Upper lobe of left lung (tissue), 6 donors: ENCODE data around the gene CAPN2. TPM values are rescaled to one million over a fixed set of nuclear protein-coding genes. Genes with fewer than 3 reads are reported as not detected.
A peak's percentile ranks its signal among the peaks of the same experiment; 100 is the strongest.

Experiments used
- ATAC-seq, 2 donors: fragments of 200-7000 bp; cut with Tn5 transposase; one replicate each; pipeline ENCODE4 v1.9.1; 2022; ENCODE audit warnings: mild to moderate bottlenecking in 2 of 2, moderate library complexity in 2 of 2; ENCODE audit not compliant: low FRiP score in 2 of 2
- DNase-seq, 2 donors: peaks; one replicate each; pipeline ENCODE4 v3.0.0-alpha.2; 2019 to 2020
- H3K27ac ChIP-seq, 4 donors: fragments of 200-600 bp; sonication (generic); one replicate each; pipeline ENCODE4 v1.5.1; 2016 to 2019
- H3K27me3 ChIP-seq, 4 donors: fragments of 200-600 bp; sonication (generic); one replicate each; pipeline ENCODE4 v1.5.1; 2017 to 2019
- H3K36me3 ChIP-seq, 4 donors: fragments of 200-600 bp; sonication (generic); one replicate each; pipeline ENCODE4 v1.5.1; 2016 to 2019
- H3K4me1 ChIP-seq, 4 donors: fragments of 200-600 bp; sonication (generic); one replicate each; pipeline ENCODE4 v1.5.1; 2018 to 2019
- H3K4me3 ChIP-seq, 4 donors: fragments of 200-600 bp; sonication (generic); one replicate each; pipeline ENCODE4 v1.5.1; 2017 to 2019; ENCODE audit warnings: mild to moderate bottlenecking in 2 of 4, moderate library complexity in 1 of 4
- H3K9me3 ChIP-seq, 4 donors: fragments of 200-600 bp; sonication (generic); one replicate each; pipeline ENCODE4 v1.5.1; 2018 to 2019
- CTCF ChIP-seq, 6 experiments: fragments of 450-650 bp in 4 of 6; fragments of 200-600 bp in 2 of 6; sonication (generic) in 2 of 6; IDR thresholded peaks; one replicate each; pipeline ENCODE4 v1.5.1; 2016 to 2019; ENCODE audit warnings: antibody characterized with exemption in 6 of 6
- EP300 ChIP-seq, 4 donors: sonication (generic); formaldehyde crosslinking; IDR thresholded peaks; one replicate each; pipeline ENCODE4 v1.5.1; 2017; ENCODE audit warnings: antibody characterized with exemption in 4 of 4, control low read depth in 2 of 4
- POLR2A ChIP-seq, 4 donors: fragments of 450-650 bp; IDR thresholded peaks; one replicate each; pipeline ENCODE4 v1.5.1; 2016 to 2017; ENCODE audit warnings: antibody characterized with exemption in 4 of 4, mild to moderate bottlenecking in 2 of 4
- POLR2AphosphoS5 ChIP-seq, 2 donors: sonication (generic); formaldehyde crosslinking; IDR thresholded peaks; one replicate each; pipeline ENCODE4 v1.5.1; 2017; ENCODE audit warnings: antibody characterized with exemption in 2 of 2
- WGBS, 2 donors: methylation state at CpG; one replicate each; pipeline ENCODE4 v1.1.5; 2017 to 2018; 5-methylcytosine and 5-hydroxymethylcytosine counted together
- total RNA-seq, 6 donors: library from RNA; depleted of rRNA in 4 of 6; stranded (reverse); fragments of >200 nt in 4 of 6; gene quantifications; one replicate each; pipeline versions ENCODE4 v1.1.0 to v1.2.1, GENCODE V29; 2016 to 2021
- donor health status: DM: no; HTN: no; CAD: no; lungs with moderate emphysema.
- donor health status: DM: no; HTN: yes; CAD: no; lungs with severe emphysema.

Gene CAPN2
- total RNA-seq, 6 donors from 2014 or later, result 271 to 1,436 (median 427) TPM

GRCh38 chr1:223667484-223668182 is 44.7 kb upstream of the CAPN2 start:
- TF ChIP-seq CTCF (IDR thresholded peaks at IDR 0.05), result no peak
- TF ChIP-seq POLR2AphosphoS5 (IDR thresholded peaks at IDR 0.05), result no peak
- no peak for TF ChIP-seq EP300 (IDR thresholded peaks at IDR 0.05)
- TF ChIP-seq POLR2A (IDR thresholded peaks at IDR 0.05), result no peak
- H3K27me3 ChIP-seq, result no peaks in the 10 kb centered on the region
- no peak for ATAC-seq
- H3K4me3 ChIP-seq, result no peak overlapping the region
- peaks cover 0 to 21% (median 6%) of the 10 kb centered on the region in 4 donors for H3K4me1 ChIP-seq
- H3K36me3 ChIP-seq, result no peaks in the 10 kb centered on the region
- H3K27ac ChIP-seq, result peak overlapping the region in 1 of 4 donors; percentile 43
- H3K9me3 ChIP-seq, result no peaks in the 10 kb centered on the region
- peak in 1 of 2 donors; percentile 79 for DNase-seq
- WGBS, 2 donors, result 91 to 94% methylated on average over 3 of the region's 3 CpGs

GRCh38 chr1:223669003-223669795 is 43.1 kb upstream of the CAPN2 start:
- H3K9me3 ChIP-seq, result peaks cover 0 to 3% (median under 1%) of the 10 kb centered on the region in 4 donors
- 69 to 88% methylated on average over 4 to 6 of the region's 6 CpGs for WGBS, 2 donors
- no peak overlapping the region for H3K27ac ChIP-seq
- H3K4me1 ChIP-seq, result peaks cover 0 to 17% (median 6%) of the 10 kb centered on the region in 4 donors
- no peak for ATAC-seq
- TF ChIP-seq POLR2AphosphoS5 (IDR thresholded peaks at IDR 0.05) (no peak), EP300 (IDR thresholded peaks at IDR 0.05) (no peak), CTCF (IDR thresholded peaks at IDR 0.05) (no peak), POLR2A (IDR thresholded peaks at IDR 0.05) (no peak)
- no peaks in the 10 kb centered on the region for H3K36me3 ChIP-seq
- H3K27me3 ChIP-seq, result no peaks in the 10 kb centered on the region
- no peak for DNase-seq
- H3K4me3 ChIP-seq, result no peak overlapping the region

- peak; percentile 61 to 63 for ATAC-seq
- 67 to 70% methylated on average over 6 to 7 of the region's 7 CpGs for WGBS, 2 donors
- DNase-seq, result peak in 1 of 2 donors; percentile 60
These were observed 41.7 kb upstream of the CAPN2 start for GRCh38 chr1:223670458-223671159.

More at GRCh38 chr1:223670458-223671159, 41.7 kb upstream of the CAPN2 start:
- TF ChIP-seq POLR2AphosphoS5 (IDR thresholded peaks at IDR 0.05) (no peak), POLR2A (IDR thresholded peaks at IDR 0.05) (no peak), CTCF (IDR thresholded peaks at IDR 0.05) (peak in 5 of 6 experiments; percentile 16 to 63 (median 46)), EP300 (IDR thresholded peaks at IDR 0.05) (no peak)
- Histone ChIP-seq H3K9me3 (peaks cover 0 to 6% (median 2%) of the 10 kb centered on the region in 4 donors), H3K36me3 (no peaks in the 10 kb centered on the region), H3K4me1 (peaks cover 0 to 17% (median 6%) of the 10 kb centered on the region in 4 donors), H3K27ac (no peak overlapping the region), H3K27me3 (no peaks in the 10 kb centered on the region), H3K4me3 (no peak overlapping the region)
